ENCODE results near the gene SLC24A3.

SLC24A3 gene

DNA sequence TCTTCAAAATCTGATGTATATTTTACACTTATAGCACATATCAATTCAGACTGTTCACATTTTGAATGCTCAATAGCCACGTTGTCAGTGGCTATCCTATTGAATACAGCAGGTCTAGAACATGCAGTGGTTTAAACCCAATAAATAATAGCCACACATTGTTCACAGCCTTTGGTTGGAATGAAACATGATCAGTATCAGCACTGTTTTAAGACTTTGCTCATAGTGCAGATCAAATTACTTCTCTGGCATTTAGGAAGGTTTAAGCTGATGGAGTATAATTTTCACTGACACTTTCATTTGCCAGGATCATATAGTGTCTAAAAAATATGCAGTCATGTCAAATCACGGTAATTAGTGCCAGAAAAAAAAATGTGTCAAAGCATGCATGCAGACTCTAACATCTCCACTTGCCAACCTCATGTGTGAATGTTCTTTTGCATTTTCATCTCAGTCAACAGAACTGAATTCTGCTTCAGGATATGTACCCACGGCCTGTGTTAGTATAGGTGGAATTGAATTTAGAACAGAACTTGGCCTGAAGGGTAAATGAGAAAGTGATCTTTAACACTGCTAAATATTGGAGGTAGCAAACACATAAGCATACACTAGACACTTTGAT, 184.1 kb downstream of the SLC24A3 start:
- TF ChIP-seq LEF1 (IDR thresholded peaks at IDR 0.05; ENCODE audit: borderline replicate concordance) (no peak), BHLHE40 (IDR thresholded peaks at IDR 0.05; ENCODE audit: borderline replicate concordance) (no peak), SP1 (IDR thresholded peaks at IDR 0.05) (no peak), SUZ12 (IDR thresholded peaks at IDR 0.05) (no peak), FOXA1 (IDR thresholded peaks at IDR 0.05) (no peak), FOXM1 (IDR thresholded peaks at IDR 0.05; ENCODE audit: borderline replicate concordance) (no peak), ELF4 (IDR thresholded peaks at IDR 0.05) (no peak)
- TF ChIP-seq, protein P1, sequence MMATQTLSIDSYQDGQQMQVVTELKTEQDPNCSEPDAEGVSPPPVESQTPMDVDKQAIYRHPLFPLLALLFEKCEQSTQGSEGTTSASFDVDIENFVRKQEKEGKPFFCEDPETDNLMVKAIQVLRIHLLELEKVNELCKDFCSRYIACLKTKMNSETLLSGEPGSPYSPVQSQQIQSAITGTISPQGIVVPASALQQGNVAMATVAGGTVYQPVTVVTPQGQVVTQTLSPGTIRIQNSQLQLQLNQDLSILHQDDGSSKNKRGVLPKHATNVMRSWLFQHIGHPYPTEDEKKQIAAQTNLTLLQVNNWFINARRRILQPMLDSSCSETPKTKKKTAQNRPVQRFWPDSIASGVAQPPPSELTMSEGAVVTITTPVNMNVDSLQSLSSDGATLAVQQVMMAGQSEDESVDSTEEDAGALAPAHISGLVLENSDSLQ (IDR thresholded peaks at IDR 0.05), result no peak
- ChIA-PET POLR2A (no interaction called here), CTCF (no interaction called here)
- no peak for DNase-seq (ENCODE audit: extremely low spot score)

DNA sequence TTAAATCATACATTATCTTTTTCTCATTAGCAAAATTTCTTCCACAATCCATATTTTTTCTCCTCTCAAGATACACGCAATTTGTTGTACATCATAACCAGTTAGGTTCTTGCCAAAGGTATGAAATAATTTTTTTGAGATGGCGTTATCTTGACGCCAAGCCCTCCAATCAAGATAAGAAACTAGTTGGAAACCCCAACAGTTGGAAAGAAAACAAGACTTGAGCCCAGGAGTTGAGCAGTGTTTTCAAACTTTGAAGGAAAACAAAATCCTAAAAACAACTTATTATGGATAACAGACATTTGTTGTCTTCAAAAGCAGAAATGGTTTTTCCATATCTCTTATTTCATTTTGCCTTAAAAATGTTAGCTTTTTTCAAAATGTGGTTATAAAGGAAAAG, 184.8 kb downstream of the SLC24A3 start:
- CTCF ChIA-PET, result no interaction called here
- TF ChIP-seq NFRKB (IDR thresholded peaks at IDR 0.05) (no peak), ZNF384 (IDR thresholded peaks at IDR 0.05) (no peak), LEF1 (IDR thresholded peaks at IDR 0.05; ENCODE audit: borderline replicate concordance) (no peak), TARDBP (IDR thresholded peaks at IDR 0.05) (no peak), ARNT (IDR thresholded peaks at IDR 0.05) (no peak), BHLHE40 (IDR thresholded peaks at IDR 0.05; ENCODE audit: borderline replicate concordance) (no peak)
- DNase-seq (ENCODE audit: extremely low spot score), result no peak
- POLR2A ChIA-PET, result no interaction called here

DNA sequence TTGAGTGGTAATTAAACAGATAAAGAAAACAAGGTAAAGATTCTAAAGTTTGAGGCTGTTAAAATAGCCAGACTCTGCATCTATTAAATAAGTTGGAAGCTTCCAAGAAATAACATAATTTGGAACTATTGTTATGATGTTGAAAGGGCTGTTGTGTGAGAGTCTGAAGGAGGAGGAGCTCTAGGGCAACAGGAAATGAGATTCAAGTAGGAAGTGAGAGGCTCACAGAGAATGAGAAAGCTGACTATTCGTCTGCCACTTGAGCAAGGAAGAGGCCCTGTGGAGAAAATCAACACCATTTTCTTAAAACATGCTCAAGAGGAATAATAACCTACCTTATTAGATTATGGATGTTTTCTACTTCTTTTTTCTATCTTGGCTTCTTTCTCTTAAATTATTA, 185.2 kb downstream of the SLC24A3 start:
- no peak for DNase-seq (ENCODE audit: extremely low spot score)
- ChIA-PET CTCF (no interaction called here), POLR2A (no interaction called here)
- TF ChIP-seq, protein P1 (IDR thresholded peaks at IDR 0.05), result no peak
- no peak for TF ChIP-seq BHLHE40 (IDR thresholded peaks at IDR 0.05; ENCODE audit: borderline replicate concordance)
- no peak for TF ChIP-seq ARNT (IDR thresholded peaks at IDR 0.05)
- TF ChIP-seq FOXM1 (IDR thresholded peaks at IDR 0.05; ENCODE audit: borderline replicate concordance), result no peak
- no peak for TF ChIP-seq TARDBP (IDR thresholded peaks at IDR 0.05)
- no peak for TF ChIP-seq CTBP1 (IDR thresholded peaks at IDR 0.05; ENCODE audit: borderline replicate concordance)

DNA sequence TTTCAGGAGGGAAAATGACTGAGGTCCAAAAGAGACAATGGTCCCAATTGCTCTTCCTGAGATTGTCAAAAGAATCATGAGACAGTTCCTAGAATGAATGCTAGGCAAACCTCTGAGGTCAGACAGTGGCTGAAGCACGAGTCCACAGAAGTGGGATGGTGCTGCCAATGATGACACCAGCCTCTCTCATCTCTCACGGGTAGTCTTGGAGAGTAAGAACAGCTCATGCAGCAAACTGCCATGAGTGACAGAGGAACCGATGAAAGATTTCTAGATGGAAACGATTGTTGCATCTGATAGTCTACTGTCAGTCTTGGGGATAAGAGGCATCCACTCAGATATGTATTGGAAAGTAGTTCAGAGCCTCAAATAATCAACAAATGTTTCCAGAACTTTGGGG, 188.7 kb downstream of the SLC24A3 start:
- POLR2A ChIA-PET, result no interaction called here
- CTCF ChIA-PET, result no interaction called here
- no peak for DNase-seq (ENCODE audit: extremely low spot score)
- TF ChIP-seq SUZ12 (IDR thresholded peaks at IDR 0.05) (no peak), L3MBTL2 (conservative IDR thresholded peaks at IDR 0.05) (no peak), CTBP1 (IDR thresholded peaks at IDR 0.05; ENCODE audit: borderline replicate concordance) (no peak), SP1 (IDR thresholded peaks at IDR 0.05) (no peak), FOXA1 (IDR thresholded peaks at IDR 0.05) (no peak), BHLHE40 (IDR thresholded peaks at IDR 0.05; ENCODE audit: borderline replicate concordance) (no peak), FOXK2 (IDR thresholded peaks at IDR 0.05) (no peak), FOXM1 (IDR thresholded peaks at IDR 0.05; ENCODE audit: borderline replicate concordance) (no peak), HDGF (IDR thresholded peaks at IDR 0.05; ENCODE audit: borderline replicate concordance) (no peak), LEF1 (IDR thresholded peaks at IDR 0.05; ENCODE audit: borderline replicate concordance) (no peak), NFRKB (IDR thresholded peaks at IDR 0.05) (no peak), ZNF384 (IDR thresholded peaks at IDR 0.05) (no peak), TARDBP (IDR thresholded peaks at IDR 0.05) (no peak), ARNT (IDR thresholded peaks at IDR 0.05) (no peak), ELF4 (IDR thresholded peaks at IDR 0.05) (no peak)
- TF ChIP-seq, protein P1 (IDR thresholded peaks at IDR 0.05), result no peak

DNA sequence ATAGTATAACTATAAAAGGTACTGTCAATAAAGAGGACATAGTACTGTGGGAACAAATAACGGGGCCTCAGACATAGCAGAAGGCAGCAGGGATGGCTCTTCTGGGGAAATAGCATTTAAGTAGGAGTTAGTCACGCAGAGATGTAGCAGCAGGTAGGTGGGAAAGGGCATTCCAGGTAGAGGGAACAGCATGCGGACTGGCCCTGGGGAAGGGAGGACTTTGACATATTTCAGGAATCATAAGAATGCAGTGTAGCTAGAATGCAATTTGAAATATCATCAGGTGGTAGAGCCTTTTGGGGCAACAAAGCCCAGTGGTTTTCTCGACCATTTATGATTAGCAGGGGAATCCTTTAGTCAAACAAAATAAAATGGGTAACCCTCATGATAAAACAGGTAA, 191.1 kb downstream of the SLC24A3 start:
- TF ChIP-seq ARNT (IDR thresholded peaks at IDR 0.05), result no peak
- TF ChIP-seq SP1 (IDR thresholded peaks at IDR 0.05), result no peak
- TF ChIP-seq NFRKB (IDR thresholded peaks at IDR 0.05), result no peak
- POLR2A ChIA-PET, result no interaction called here
- no peak for DNase-seq (ENCODE audit: extremely low spot score)
- CTCF ChIA-PET, result no interaction called here

DNA sequence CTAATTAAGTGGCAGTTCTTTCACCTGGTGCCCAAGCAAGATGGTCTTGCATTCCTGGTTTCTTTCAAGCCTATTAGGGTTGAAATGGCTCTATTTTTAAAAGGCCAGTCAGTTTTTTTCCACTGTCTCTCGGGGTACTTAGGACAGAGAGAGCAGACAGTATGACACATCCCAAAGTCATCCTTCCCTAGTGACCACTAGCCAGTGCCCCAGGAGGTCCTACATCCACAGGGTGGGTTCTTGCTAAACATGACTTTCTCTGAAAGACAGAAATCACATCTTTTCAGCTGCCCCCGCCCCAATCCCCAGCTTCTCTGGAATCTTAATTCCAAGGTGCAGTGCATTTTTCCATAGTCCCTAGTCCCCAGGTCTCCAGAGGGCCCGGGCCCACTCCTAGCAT, 192.4 kb downstream of the SLC24A3 start:
- POLR2A ChIA-PET, result no interaction called here
- no peak for DNase-seq (ENCODE audit: extremely low spot score)
- TF ChIP-seq BHLHE40 (IDR thresholded peaks at IDR 0.05; ENCODE audit: borderline replicate concordance) (no peak), SP1 (IDR thresholded peaks at IDR 0.05) (no peak), ELF4 (IDR thresholded peaks at IDR 0.05) (no peak), HDGF (IDR thresholded peaks at IDR 0.05; ENCODE audit: borderline replicate concordance) (no peak), FOXM1 (IDR thresholded peaks at IDR 0.05; ENCODE audit: borderline replicate concordance) (no peak), FOXA1 (IDR thresholded peaks at IDR 0.05) (no peak)
- CTCF ChIA-PET, result no interaction called here

DNA sequence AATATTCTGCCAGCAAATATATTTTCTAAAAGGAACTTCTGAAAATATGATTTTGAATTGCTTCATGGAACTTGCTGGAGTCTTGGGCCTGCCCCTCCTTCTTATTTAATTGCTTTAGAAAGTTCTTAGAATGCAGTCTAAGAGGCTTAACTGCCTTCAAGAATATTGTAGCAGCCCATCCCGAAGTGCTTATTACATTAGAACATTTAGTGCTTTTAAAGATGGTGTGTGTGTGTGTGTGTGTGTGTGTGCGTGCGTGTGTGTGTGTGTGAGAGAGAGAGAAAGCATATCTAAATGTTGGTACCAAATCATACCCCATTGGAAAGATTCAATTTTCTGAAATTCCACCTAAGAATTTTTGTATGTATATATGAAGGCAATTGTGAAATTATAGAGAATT, 193.5 kb downstream of the SLC24A3 start:
- TF ChIP-seq NFRKB (IDR thresholded peaks at IDR 0.05) (no peak), ARNT (IDR thresholded peaks at IDR 0.05) (no peak), SUZ12 (IDR thresholded peaks at IDR 0.05) (no peak), ZNF384 (IDR thresholded peaks at IDR 0.05) (no peak), FOXK2 (IDR thresholded peaks at IDR 0.05) (no peak), SP1 (IDR thresholded peaks at IDR 0.05) (no peak), LEF1 (IDR thresholded peaks at IDR 0.05; ENCODE audit: borderline replicate concordance) (no peak), ELF4 (IDR thresholded peaks at IDR 0.05) (no peak), BHLHE40 (IDR thresholded peaks at IDR 0.05; ENCODE audit: borderline replicate concordance) (no peak), TARDBP (IDR thresholded peaks at IDR 0.05) (no peak), CTBP1 (IDR thresholded peaks at IDR 0.05; ENCODE audit: borderline replicate concordance) (no peak), L3MBTL2 (conservative IDR thresholded peaks at IDR 0.05) (no peak), FOXA1 (IDR thresholded peaks at IDR 0.05) (no peak), FOXM1 (IDR thresholded peaks at IDR 0.05; ENCODE audit: borderline replicate concordance) (no peak), HDGF (IDR thresholded peaks at IDR 0.05; ENCODE audit: borderline replicate concordance) (no peak)
- TF ChIP-seq, protein P1 (IDR thresholded peaks at IDR 0.05), result no peak
- ChIA-PET CTCF (no interaction called here), POLR2A (no interaction called here)
- DNase-seq (ENCODE audit: extremely low spot score), result no peak
